OCI-LY3 (cell line): ENCODE results near the gene SLC25A29.

ENCODE experiments used
- H2AFZ ChIP-seq: fragments of 200-600, 300-600 bp; shearing (Covaris generic); 2 replicates; pipeline ENCODE4 v1.6.0; 2014; ENCODE audit warnings: antibody characterized with exemption, low read depth, low read length
- H3K27ac ChIP-seq: fragments of 200-600, 300-600 bp; sonication (generic); 2 replicates; pipeline ENCODE4 v1.5.1; 2014; ENCODE audit warnings: mild to moderate bottlenecking, low read length, moderate library complexity, mixed read lengths
- H3K27me3 ChIP-seq: fragments of 200-600, 300-600 bp; sonication (generic); 2 replicates; pipeline ENCODE4 v1.6.1; 2014; ENCODE audit warnings: low read depth, low read length, mixed read lengths
- H3K36me3 ChIP-seq: fragments of 200-600, 300-600 bp; sonication (generic); replicated peaks from 2 replicates; pipeline ENCODE3; 2014; ENCODE audit warnings: low read depth, low read length, mixed read lengths
- H3K4me1 ChIP-seq: fragments of 300-600, 200-600 bp; sonication (generic); 2 replicates; pipeline ENCODE4 v1.6.1; 2014; ENCODE audit warnings: low read length, mixed read lengths
- H3K4me2 ChIP-seq: fragments of 200-600, 300-600 bp; sonication (generic); 2 replicates; pipeline ENCODE4 v1.6.1; 2014; ENCODE audit warnings: low read length, mixed read lengths
- H3K4me3 ChIP-seq: fragments of 300-600, 200-600 bp; sonication (generic); 2 replicates; pipeline ENCODE4 v1.5.1; 2014; ENCODE audit warnings: antibody characterized with exemption, mild to moderate bottlenecking, low read length, moderate library complexity
- H3K79me2 ChIP-seq: fragments of 300-600, 200-600 bp; shearing (Covaris generic); 2 replicates; pipeline ENCODE4 v1.6.1; 2014; ENCODE audit warnings: mild to moderate bottlenecking, low read length, mixed read lengths
- H3K9ac ChIP-seq: fragments of 300-600, 200-600 bp; shearing (Covaris generic); 2 replicates; pipeline ENCODE4 v1.6.0; 2014; ENCODE audit warnings: mild to moderate bottlenecking, low read length, moderate library complexity
- H3K9me3 ChIP-seq: fragments of 200-600, 300-600 bp; shearing (Covaris generic); 2 replicates; pipeline ENCODE4 v1.6.1; 2014; ENCODE audit warnings: low read length, mixed read lengths; ENCODE audit not compliant: insufficient read depth
- H4K20me1 ChIP-seq: fragments of 200-600, 300-600 bp; sonication (generic); 2 replicates; pipeline ENCODE4 v1.6.1; 2016; ENCODE audit warnings: low read length, mixed read lengths; ENCODE audit not compliant: insufficient read depth
- EZH2phosphoT487 ChIP-seq: fragments of 200-600 bp; shearing (Covaris generic); IDR thresholded peaks from 2 replicates; pipeline ENCODE4 v1.6.1; 2018; ENCODE audit warnings: antibody characterized with exemption, mixed run types, low read depth
- TF ChIP-seq, protein P1 (sequence below): fragments of 200-600, 300-600 bp; sonication (generic); IDR thresholded peaks from 2 replicates; pipeline ENCODE4 v1.5.1; 2014; ENCODE audit warnings: antibody characterized with exemption, low read length, low read depth

SLC25A29 gene

DNA sequence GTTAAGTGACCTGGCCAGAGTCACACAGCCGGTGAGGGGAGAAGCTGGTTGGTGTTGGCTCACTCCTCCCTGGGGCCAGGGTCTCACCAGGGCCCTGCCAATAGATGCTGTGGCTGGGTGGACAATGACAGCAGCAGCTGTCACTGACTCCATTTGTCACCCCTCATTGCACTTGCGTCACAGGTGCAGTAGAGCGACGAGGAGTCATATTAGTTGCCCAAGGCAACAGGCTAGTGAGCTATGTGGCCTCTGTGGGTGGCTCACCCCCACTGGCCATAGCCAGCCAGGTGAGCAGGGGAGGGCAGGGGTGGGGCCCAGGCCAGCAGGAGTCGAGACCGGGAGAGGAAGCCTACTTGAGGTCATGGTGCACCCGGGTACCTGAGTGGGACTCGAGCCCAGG is 26.6 kb upstream of the SLC25A29 start:
- no peaks in the 10 kb centered on the region for H3K79me2 ChIP-seq
- no peaks in the 10 kb centered on the region for H4K20me1 ChIP-seq
- no peaks in the 10 kb centered on the region for H3K27me3 ChIP-seq
- no peak overlapping the region for H3K4me3 ChIP-seq
- no peak overlapping the region for H3K27ac ChIP-seq
- H3K4me2 ChIP-seq, result no peak overlapping the region
- no peak overlapping the region for H2AFZ ChIP-seq
- H3K36me3 ChIP-seq, result peaks cover 10% of the 10 kb centered on the region
- H3K9me3 ChIP-seq, result no peaks in the 10 kb centered on the region
- TF ChIP-seq EZH2phosphoT487, result no peak
- TF ChIP-seq, protein P1, sequence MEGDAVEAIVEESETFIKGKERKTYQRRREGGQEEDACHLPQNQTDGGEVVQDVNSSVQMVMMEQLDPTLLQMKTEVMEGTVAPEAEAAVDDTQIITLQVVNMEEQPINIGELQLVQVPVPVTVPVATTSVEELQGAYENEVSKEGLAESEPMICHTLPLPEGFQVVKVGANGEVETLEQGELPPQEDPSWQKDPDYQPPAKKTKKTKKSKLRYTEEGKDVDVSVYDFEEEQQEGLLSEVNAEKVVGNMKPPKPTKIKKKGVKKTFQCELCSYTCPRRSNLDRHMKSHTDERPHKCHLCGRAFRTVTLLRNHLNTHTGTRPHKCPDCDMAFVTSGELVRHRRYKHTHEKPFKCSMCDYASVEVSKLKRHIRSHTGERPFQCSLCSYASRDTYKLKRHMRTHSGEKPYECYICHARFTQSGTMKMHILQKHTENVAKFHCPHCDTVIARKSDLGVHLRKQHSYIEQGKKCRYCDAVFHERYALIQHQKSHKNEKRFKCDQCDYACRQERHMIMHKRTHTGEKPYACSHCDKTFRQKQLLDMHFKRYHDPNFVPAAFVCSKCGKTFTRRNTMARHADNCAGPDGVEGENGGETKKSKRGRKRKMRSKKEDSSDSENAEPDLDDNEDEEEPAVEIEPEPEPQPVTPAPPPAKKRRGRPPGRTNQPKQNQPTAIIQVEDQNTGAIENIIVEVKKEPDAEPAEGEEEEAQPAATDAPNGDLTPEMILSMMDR, result no peak
- H3K9ac ChIP-seq, result no peak overlapping the region
- H3K4me1 ChIP-seq, result peaks cover 13% of the 10 kb centered on the region

- Histone ChIP-seq H3K27ac (no peak overlapping the region), H3K4me1 (peaks cover 11% of the 10 kb centered on the region), H3K4me2 (no peak overlapping the region), H4K20me1 (no peaks in the 10 kb centered on the region), H3K27me3 (no peaks in the 10 kb centered on the region), H3K9ac (no peak overlapping the region), H3K36me3 (peaks cover 7% of the 10 kb centered on the region), H2AFZ (no peak overlapping the region), H3K4me3 (no peak overlapping the region), H3K9me3 (no peaks in the 10 kb centered on the region), H3K79me2 (no peaks in the 10 kb centered on the region)
- TF ChIP-seq EZH2phosphoT487, result no peak
- TF ChIP-seq, protein P1, result no peak
Observed at GRCh38 chr14:100332071-100332639, 25.9 kb upstream of the SLC25A29 start.

GRCh38 chr14:100330388-100330931 is 24.2 kb upstream of the SLC25A29 start:
- no peaks in the 10 kb centered on the region for H3K9me3 ChIP-seq
- no peaks in the 10 kb centered on the region for H4K20me1 ChIP-seq

GRCh38 chr14:100330007-100330344 is 23.7 kb upstream of the SLC25A29 start:
- Histone ChIP-seq H3K4me1 (no peaks in the 10 kb centered on the region), H3K27me3 (no peaks in the 10 kb centered on the region), H3K4me2 (no peak overlapping the region), H2AFZ (no peak overlapping the region), H3K9me3 (no peaks in the 10 kb centered on the region), H3K27ac (no peak overlapping the region), H3K9ac (no peak overlapping the region), H4K20me1 (no peaks in the 10 kb centered on the region), H3K4me3 (no peak overlapping the region), H3K79me2 (no peaks in the 10 kb centered on the region), H3K36me3 (peaks cover 3% of the 10 kb centered on the region)
- TF ChIP-seq, protein P1, result no peak
- no peak for TF ChIP-seq EZH2phosphoT487

More at GRCh38 chr14:100330388-100330931, 24.2 kb upstream of the SLC25A29 start:
- Histone ChIP-seq H3K4me3 (no peak overlapping the region), H3K27me3 (no peaks in the 10 kb centered on the region), H3K4me2 (no peak overlapping the region), H3K9ac (no peak overlapping the region), H3K27ac (no peak overlapping the region), H3K4me1 (no peaks in the 10 kb centered on the region), H3K79me2 (no peaks in the 10 kb centered on the region), H3K36me3 (peaks cover 3% of the 10 kb centered on the region), H2AFZ (no peak overlapping the region)
- TF ChIP-seq EZH2phosphoT487, result no peak
- TF ChIP-seq, protein P1, result no peak
